Stimulated activated CD8-positive, alpha-beta memory T cell treated with anti-CD3 and anti-CD28 coated beads, Interleukin-7, amount 100 ng/mL, for 4 hours (primary cell): ENCODE data around the gene USP54.
"Not testable (repeated sequence)": the region's sequence is repeated elsewhere in the genome, so short reads cannot be mapped to it uniquely, and the experiment has no call there.

ENCODE experiments used
- DNase-seq, 2 donors: peaks; one replicate each; pipeline ENCODE4 v3.0.0-alpha.2; 2020; ENCODE audit warnings: low read depth in 2 of 2

Gene USP54, protein sequence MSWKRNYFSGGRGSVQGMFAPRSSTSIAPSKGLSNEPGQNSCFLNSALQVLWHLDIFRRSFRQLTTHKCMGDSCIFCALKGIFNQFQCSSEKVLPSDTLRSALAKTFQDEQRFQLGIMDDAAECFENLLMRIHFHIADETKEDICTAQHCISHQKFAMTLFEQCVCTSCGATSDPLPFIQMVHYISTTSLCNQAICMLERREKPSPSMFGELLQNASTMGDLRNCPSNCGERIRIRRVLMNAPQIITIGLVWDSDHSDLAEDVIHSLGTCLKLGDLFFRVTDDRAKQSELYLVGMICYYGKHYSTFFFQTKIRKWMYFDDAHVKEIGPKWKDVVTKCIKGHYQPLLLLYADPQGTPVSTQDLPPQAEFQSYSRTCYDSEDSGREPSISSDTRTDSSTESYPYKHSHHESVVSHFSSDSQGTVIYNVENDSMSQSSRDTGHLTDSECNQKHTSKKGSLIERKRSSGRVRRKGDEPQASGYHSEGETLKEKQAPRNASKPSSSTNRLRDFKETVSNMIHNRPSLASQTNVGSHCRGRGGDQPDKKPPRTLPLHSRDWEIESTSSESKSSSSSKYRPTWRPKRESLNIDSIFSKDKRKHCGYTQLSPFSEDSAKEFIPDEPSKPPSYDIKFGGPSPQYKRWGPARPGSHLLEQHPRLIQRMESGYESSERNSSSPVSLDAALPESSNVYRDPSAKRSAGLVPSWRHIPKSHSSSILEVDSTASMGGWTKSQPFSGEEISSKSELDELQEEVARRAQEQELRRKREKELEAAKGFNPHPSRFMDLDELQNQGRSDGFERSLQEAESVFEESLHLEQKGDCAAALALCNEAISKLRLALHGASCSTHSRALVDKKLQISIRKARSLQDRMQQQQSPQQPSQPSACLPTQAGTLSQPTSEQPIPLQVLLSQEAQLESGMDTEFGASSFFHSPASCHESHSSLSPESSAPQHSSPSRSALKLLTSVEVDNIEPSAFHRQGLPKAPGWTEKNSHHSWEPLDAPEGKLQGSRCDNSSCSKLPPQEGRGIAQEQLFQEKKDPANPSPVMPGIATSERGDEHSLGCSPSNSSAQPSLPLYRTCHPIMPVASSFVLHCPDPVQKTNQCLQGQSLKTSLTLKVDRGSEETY (N-terminal part only)

DNA sequence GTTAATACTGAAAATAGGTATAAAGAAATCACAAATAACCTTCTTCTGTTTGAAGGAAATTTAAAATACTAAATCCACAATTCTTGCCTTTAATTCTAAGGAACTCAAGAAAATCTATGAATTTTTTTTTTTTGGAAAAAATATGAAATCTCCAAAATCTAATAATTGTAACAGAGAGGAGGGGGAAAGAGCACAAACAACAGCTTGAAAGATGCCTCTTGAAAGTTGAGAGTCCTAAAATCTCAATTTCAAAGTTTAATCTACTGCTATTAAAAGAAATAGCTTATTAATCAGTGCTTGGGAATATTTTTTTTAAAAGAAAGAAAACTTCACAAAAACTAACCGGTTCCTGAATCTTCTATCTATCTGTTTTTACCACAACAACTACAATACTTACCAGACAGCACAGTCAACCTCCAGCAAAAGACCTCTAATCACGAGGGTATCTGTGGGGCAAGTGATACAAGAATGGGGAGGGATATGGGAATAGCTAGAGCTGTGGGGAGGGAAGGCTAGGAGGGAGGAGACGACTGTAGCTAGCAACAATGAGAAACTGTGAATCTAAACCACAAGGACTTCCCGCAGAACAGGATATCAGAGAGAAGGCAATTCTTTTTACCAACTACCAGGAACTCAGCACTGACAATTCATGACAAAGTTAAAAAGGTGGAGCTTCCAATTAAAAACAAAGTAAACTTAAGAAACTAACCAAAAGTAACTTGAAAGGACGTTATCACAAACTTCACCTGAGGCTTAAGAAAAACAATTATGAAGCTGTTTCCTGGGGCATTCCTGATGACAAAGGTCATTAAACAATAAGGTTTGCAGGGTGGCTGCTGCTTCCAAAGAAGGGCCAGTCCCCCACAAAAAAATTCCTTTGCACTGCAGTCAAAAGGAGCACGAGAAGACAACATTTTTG is at the start of gene USP54:
Gene USP54, minus strand, starts transcription at position 462 of the 919 bp plus-strand sequence. CDS start 15,684 bp downstream, outside the sequence.
- DNase-seq: no peak

DNA sequence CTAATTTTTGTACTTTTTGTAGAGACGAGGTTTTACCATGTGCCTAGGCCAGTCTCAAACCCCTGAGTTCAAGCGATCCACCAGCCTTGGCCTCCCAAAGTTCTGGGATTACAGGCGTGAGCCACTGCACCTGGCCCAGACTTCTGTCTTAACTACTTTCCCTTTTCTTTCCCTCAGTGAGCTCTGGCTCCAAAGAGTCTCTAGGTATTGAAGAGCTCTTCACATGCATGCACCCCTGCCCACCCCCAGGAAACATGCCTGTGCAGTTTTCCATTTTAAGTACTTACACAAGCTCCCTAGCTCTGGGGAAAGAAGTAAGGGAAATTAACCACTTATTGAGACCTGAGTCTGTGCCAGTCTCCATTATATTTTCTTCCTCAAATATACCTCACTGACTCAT is 48.1 kb upstream of the USP54 start:
- no peak for DNase-seq

DNA sequence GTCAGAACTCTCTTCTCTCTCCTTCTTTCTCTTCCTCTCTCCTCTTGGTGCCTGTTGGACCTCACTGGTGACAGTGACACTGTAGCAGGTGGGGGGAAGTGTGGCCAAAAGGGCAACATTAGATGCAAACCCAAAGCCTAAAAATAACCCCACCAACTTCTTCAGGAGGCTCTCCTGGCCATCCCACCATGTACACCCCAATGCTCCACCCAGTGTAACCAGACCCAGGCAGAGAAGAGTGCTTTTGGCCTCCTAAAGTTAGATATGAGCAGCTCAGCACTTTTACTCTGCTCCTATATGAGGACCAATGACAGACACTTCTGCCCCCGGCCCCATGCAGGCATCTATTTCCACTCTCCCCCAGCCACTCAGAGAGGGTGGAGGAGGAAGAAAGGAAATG is 44.6 kb upstream of the USP54 start:
- DNase-seq: no peak

DNA sequence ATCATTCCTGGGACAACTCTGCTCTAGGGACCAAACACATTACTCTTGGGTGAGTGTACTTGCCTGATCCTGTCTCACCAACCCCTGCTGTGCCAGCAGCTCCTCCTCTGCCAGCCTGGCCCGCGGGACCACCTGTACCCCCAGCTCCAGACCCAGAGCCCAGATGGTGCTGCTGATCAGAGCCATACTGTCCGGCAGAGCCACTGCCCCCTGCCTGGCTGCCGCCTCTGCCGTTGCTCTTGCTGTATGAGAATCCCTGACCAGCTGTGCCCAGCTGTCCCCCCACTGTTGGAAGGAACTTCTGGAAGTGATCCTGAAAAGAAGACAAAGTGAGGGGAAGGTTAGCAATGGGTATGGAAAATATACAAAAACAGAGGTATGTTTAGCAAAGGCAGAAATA is 43.3 kb upstream of the USP54 start:
- DNase-seq: no peak

DNA sequence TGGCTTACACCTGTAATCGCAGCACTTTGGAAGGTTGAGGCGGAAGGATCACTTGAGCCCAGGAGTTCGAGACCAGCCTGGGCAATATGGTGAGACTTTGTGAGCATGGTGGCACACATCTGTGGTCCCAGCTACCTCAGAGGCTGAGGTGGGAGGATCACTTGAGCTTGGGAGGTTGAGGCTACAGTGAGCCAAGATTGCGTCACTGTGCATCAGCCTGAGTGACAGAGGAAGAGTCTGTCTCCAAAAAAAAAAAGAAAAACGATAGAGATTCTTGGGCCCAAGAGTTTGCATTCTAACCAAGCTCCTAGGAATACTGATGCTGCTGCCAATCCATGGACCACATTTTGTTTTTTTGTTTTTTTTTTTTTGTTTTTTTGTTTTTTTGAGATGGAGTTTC is 38.0 kb upstream of the USP54 start:
- DNase-seq: no peak

DNA sequence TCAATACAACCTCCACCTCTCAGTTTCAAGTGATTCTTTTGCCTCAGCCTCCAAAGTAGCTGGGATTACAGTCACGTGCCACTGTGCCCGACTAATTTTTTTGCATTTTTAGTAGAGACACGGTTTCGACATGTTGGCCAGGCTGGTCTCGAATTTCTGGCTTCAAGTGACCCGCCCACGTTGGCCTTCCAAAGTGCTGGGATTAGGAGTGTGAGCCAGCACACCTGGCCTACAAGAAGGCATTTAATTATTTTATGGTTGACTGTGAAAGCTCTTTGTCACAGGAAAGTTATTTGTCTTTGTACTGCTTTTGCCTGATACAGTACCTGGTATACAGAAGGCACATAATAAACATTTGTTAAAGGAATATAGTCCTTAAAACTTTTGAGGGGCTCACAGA is 37.3 kb upstream of the USP54 start:
- DNase-seq: no peak

DNA sequence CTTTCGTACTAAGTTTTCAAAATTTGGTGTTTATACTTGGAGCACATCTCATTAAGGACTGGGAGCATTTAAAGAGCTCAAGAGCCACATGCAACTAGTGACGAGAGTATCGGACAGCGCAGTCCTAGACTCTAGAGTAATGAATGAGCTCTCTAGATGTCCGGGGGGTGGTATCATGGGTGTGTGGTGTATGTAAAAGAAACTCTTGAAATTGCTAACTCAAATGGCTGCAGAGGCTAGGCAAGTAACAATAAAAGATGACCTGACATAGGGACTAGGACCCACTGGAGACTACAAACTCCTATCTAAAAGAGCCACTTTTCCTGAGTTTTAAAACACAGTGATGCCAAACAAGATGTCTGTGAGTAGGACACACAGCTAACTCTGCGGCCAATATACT is 36.2 kb upstream of the USP54 start:
- no peak for DNase-seq

DNA sequence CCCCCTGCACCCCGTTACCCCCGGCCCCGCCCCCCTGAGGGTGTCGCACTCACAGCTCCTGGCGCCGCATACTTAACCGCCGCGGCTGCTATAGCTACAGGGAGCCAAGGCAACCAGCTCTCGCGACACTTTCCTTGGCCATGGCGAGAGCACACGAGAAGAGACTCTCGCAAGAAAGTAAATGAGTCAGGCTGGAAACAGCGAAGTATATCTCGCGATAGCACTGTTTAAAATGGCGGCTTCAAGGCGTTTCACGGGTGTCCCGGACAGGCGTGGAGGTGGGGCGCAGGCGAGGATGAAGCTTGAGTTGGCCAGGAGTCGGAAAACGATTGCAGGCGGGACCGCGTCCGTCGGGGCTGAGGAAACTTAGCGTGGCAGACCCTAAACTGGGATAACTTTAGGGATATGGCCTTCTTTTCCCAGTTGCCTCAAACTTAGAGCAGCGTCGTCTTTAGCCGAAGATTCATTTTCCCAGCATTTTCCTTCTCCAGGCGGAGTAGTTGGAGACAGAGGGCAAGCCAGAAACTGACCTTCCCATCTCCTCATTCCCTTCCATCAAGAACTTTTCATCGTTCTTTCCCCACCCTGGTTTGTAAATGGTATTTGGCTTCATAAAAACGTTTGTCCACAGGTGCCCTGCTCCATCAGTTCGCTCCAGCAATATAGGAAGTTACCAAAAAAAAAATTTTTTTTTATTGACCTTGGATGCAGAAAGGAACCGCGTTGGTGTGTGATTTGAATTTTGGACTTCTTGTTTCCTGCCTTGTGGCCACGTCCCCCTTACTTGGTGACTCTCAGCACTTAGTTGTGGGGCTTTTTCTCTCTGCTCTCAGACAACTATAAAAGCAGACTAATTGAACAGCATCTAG is 35.0 kb upstream of the USP54 start:
- peak; percentile 89 to 91 for DNase-seq

DNA sequence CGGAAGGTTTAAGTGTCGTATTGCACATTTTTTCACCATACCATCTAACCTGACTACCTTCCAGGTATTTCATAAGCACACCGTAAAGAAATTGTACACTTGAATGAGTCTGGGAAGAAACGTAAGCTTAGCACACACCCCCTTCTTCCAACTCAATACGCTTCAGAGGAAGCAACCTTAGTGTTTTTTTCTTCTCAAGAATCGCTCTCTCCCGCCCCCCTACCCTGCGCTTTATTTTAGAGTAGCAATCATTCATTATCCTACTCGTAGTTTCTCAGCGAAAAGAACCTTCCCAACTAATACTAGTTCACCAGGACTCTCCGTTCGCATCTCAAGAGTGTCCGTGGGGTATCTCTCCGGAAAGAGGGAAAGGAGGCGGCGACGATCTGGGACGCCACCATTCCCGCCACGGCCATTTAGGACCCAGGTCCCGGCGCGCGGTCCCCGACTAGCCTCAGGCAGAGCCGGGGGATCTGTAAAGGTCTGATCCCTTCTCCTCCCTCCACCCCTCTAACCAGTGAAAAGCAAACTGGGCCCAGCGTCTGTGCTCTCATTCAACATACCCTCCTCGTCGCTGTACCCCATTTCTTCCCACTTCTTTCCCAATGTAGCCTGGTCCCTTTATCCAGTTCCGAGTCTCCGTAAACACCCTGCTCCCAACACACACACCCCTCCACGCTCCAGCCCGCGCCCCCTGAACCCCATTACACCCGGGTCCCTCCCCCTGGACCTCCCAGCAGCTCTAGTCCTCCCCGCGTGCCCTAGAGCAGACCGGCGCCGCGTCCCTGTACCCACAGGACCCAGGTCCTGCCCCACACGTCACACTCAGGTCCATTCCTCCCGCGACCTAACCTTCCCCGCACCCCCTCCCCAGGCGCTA is 34.1 kb upstream of the USP54 start:
- peak in 1 of 2 donors; percentile 11 for DNase-seq

DNA sequence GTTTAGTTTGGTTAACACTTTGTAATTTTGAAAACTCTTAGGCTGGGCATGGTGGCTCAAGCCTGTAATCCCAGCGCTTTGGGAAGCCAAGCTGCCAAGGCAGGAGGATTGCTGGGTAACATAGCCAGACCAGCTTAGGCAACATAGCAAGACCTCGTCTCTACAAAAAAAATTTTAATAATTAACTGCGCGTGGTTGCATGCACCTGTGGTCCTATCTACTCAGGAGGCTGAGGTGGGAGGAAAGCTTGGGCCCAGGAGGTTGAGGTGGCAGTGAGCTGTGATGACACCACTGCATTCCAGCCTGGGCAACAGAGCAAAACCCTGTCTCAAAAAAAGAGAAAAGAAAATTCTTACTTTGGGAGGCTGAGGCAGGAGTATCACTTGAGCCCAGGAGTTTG is 31.9 kb upstream of the USP54 start:
- no peak for DNase-seq

DNA sequence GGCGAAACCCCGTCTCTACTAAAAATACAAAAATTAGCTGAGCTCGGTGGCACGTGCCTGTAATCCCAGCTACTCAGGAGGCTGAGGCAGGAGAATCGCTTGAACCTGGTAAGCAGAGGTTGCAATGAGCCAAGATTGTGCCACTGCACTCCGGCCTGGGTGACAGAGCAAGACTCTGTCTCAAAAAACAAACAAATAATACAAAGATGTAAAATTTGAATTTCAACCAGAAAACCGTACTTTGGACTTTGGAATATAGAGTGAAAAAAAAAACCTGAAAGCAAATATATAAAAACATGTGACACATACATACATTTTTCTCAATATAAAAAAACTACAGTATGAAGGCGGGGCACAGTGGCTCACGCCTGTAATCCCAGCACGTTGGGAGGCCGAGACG is 29.8 kb upstream of the USP54 start:
- not testable (repeated sequence) for DNase-seq

DNA sequence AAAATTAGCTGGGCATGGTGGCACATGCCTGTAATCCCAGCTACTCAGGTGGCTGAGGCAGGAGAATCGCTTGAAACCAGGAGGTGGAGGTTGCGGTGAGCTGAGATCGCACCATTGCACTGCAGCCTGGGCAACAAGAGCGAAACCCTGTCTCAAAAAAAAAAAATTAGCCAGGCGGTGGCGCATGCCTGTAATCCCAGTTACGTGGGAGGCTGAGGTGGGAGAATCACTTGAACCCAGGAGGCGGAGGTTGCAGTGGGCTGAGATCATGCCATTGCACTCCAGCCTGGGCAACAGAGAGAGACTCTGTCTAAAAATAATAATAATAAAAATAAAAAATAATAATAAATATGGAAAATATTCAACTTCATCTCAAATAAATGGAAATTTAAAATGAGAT is 26.0 kb upstream of the USP54 start:
- DNase-seq: not testable (repeated sequence)

DNA sequence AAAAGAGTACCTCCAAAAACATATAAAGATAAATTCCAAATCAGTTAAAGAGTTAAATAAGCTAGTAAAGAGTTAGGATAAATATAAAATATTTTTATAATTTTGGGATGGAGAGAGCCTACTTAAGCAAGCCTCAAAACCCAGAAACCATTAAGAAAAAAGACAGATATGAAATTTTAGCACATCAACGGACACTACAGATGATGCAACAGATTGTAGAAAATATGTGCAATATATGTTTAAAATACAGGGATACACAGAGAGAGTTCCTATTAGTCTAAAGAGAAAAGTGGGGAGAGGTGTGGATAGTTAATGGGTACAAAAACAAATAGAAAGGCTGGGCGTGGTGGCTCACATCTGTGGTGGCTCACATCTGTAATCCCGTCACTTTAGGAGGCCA is 23.6 kb upstream of the USP54 start:
- no peak for DNase-seq

DNA sequence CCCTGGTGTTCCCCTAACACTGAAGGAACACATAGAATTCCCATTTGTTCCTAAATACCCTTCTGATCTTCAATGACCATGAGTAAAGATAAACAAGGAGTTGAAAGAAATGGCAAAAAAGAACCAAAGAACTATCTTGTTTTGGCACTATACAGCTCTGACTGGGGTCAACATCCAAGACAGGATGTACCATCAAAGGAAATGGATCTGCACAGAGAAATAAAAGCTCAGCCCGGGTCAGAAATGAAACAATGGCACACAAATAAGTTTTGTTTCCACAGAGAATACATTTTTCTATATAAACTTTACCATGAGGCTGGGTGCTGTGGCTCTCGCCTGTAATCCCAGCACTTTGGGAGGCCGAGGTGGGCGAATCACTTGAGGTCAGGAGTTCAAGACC is 18.0 kb upstream of the USP54 start:
- no peak for DNase-seq

DNA sequence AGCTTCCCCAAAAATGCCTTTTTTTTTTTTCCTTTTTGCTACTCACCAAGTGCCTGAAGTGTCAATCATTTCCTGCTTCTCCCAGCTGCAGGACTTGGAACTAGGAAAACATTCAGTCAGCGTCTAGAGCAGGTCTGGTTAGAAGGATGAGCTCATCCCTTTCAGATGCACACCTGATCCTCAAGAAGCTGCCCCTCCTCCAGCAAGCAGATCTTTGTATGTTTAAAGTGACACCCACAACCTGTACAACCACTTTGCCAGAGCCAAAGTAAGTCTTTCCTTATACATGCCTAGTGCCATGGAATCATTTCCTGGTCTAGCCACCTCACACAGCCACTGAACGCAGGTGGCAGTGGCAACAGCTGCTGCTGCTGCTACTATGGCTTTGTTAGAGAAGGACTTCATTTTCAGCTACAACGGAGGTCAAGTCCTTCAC is 10.4 kb upstream of the USP54 start:
- DNase-seq: no peak

DNA sequence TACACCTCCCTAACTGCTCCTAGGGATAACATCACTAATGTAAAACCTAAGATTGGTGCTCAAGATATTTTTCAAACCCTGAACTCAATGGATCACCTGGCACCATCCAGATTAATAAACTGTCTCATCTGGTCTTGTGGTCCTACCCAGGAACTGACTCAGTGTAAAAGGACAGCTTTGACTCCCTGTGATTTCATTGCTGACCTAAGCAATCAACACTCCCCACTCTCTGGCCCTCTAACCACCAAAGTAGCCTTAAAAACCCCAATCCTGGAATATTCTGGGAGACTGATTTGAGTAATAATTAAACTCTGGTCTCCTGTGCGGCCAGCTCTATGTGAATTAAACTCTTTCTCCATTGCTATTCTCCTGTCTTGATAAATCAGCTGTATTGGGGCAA is 6.2 kb upstream of the USP54 start:
- DNase-seq: no peak

DNA sequence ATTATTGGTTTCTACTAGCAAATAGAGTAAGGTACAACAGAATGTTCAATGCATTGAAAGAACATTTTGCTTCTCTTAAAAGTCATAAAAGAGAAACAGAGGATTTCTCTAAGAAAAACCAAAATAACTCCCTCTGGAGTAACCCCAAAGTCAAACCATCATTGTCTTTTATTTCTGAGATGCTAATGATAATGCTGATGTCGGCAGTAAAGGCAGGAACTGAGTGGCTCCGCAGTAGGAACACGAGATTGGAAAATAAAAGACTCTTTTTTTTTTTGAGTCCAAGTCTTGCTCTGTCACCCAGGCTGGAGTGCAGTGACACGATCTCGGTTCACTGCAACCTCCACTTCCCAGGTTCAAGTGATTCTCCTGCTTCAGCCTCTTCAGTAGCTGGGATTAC is 2.7 kb upstream of the USP54 start:
- DNase-seq: no peak

DNA sequence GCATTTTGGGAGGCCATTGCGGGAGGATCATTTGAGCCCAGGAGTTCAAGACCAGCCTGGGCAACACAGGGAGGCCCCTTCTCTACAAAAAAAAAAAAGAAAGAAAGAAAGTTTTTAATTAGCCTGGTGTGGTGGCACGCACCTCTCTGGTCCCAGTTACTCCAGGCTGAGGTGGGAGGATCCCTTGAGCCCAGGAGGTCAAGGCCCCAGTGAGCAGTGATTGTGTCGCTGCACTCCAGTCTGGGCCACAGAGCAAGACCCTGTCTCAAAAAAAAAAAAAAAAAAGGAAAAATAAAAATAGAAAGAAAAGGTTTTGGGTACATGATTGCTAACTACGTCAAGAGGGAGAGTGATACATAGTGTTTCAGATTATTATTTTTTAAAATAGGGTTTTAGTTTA is 2.0 kb upstream of the USP54 start:
- DNase-seq: no peak

DNA sequence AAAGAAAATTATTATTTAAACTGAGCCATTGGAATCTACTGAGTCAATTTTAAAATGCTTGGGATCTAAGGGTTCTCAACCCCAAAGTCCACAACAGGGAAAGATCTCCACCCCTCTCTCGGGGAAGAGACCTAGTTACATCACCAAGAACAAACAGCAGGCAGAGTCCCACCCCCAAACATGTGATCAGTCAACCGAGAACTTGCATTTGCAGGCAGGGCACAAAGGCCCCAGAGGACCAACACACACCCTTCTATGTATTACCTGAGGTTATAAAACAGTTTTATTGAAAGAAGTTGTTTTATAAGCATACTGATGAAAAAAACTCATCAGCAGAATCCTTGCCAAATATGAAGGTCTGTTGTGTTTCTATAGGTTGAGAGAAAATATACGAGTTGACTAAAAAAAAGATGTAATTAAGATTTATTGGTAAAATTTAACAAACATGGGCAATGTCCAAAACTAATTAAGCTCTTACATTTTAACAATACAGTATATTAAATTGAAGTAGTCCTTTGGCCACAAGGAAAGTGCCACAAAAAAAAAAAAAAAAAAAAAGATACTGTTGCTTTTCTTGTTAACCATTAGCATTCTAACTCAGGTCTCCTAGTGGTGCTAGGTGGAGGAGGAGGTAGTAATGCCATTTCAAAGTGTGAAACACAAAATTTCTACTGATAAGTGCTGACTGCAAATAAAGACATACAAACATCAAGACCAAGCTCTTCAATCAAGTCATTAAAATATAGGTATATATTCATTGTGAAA is 975 bp upstream of the USP54 start:
- no peak for DNase-seq
